Amygdala (tissue), 56 donors: Measurements from ENCODE around the gene CHST3.
"Not testable (repeated sequence)": the region's sequence is repeated elsewhere in the genome, so short reads cannot be mapped to it uniquely, and the experiment has no call there.

Experiments
- DNase-seq, 56 donors: peaks; one replicate each; lab custom pipeline; 2025; lab: John Stamatoyannopoulos, UW

The CHST3 gene, protein sequence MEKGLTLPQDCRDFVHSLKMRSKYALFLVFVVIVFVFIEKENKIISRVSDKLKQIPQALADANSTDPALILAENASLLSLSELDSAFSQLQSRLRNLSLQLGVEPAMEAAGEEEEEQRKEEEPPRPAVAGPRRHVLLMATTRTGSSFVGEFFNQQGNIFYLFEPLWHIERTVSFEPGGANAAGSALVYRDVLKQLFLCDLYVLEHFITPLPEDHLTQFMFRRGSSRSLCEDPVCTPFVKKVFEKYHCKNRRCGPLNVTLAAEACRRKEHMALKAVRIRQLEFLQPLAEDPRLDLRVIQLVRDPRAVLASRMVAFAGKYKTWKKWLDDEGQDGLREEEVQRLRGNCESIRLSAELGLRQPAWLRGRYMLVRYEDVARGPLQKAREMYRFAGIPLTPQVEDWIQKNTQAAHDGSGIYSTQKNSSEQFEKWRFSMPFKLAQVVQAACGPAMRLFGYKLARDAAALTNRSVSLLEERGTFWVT

GRCh38 chr10:71964098-71964742 is at the start of gene CHST3:
Gene CHST3, plus strand, starts transcription at chr10:71964395. Its CDS starts 41,448 bp downstream, at chr10:72005843.
- DNase-seq, result peak in 38 of 56 donors; percentile 36 to 79 (median 63)

DNA sequence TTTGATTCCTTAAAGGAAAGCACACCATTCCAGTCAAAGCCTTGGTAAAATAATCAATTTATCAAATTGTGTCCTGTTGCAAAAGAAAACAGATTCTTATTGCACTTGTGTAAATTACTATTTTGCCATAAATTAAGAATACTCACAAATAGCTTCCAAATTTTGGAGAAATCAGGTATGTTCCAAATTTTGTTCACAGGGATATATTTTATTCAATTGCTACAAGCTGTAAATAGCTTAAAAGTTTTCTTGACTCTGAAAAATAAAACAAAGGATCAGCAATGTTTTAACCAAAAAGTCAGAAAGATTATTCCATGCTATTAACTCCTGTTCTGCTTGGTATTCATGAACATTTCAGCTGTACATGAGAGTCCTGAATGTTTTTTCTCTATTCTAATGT is 47.4 kb upstream of the CHST3 start:
- DNase-seq, result no peak

- DNase-seq, result no peak
These were observed 45.2 kb upstream of the CHST3 start for GRCh38 chr10:71918992-71919391.

DNA sequence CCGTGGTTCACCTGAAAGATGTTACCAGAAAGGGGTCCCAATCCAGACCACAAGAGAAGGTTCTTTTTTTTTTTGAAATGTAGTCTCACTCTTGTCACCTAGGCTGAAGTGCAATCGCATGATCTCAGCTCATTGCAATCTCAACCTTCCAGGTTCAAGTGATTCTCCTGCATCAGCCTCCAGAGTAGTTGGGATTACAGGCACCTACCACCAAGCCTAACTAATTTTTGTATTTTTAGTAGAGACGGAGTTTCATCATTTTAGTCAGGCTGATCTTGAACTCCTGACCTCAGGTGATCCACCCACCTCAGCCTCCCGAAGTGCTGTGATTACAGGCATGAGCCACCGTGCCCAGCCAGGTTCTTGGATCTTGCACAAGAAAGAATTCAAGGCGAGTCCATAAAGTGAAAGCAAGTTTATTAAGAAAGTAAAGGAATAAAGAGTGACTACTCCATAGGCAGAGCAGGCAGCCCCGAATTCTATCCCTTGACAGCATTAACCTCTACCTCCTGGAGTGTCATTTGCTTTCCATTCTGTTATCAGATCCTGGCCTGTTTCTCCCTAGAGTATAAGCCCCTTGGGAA is 44.1 kb upstream of the CHST3 start:
- DNase-seq, result not testable (repeated sequence)

GRCh38 chr10:71920540-71921323 is 43.5 kb upstream of the CHST3 start:
- DNase-seq, result no peak

- peak in 50 of 56 donors; percentile 12 to 86 (median 62) for DNase-seq
These were observed 42.7 kb upstream of the CHST3 start for GRCh38 chr10:71921324-71922027.

DNA sequence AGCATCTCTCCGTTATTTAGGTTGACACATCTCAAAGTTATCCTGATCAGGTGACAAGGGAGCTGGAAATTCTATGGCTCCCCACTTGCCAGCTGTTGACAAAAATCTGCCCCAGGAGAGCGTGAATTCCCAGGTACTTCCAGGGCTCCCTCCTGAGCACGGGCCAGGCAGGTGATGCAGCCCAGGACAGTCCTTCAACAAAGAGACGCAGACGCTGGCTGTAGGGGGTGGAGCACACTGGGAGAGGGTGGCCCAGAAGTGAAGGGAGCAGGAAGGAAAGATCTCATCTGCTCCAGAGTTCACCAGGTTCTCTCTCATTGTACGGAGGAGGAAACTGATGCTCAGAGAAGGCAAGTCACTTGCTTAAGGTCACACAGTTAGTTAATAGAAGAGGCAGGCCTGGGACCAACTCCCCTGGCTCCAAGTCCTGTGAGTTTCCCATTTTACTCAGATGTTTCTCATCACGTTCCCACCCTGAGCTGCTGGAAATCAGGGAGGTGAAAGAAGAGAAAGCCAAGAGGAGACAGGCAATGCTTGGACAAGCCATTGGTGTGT is 41.0 kb upstream of the CHST3 start:
- DNase-seq, result no peak

DNA sequence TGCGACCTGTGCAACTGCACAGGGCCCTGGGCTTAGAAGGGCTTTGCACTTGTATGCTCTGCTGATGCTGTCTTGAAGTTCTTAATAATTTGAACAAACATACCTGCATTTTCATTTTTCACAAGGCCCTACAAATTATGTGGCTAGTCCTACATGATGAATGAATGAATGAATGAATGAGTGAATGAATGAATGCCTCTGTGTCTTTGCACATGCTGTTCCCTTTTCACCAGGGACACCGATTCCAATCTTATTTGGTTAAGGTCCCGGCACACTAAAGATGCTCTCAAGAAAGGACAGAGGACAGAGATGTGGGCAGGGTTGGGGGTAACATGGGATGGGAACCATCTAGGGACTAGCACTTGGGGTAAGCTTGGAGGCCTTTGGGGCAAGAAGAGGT is 39.4 kb upstream of the CHST3 start:
- DNase-seq, result no peak

GRCh38 chr10:71927159-71927558 is 37.0 kb upstream of the CHST3 start:
- DNase-seq, result no peak

DNA sequence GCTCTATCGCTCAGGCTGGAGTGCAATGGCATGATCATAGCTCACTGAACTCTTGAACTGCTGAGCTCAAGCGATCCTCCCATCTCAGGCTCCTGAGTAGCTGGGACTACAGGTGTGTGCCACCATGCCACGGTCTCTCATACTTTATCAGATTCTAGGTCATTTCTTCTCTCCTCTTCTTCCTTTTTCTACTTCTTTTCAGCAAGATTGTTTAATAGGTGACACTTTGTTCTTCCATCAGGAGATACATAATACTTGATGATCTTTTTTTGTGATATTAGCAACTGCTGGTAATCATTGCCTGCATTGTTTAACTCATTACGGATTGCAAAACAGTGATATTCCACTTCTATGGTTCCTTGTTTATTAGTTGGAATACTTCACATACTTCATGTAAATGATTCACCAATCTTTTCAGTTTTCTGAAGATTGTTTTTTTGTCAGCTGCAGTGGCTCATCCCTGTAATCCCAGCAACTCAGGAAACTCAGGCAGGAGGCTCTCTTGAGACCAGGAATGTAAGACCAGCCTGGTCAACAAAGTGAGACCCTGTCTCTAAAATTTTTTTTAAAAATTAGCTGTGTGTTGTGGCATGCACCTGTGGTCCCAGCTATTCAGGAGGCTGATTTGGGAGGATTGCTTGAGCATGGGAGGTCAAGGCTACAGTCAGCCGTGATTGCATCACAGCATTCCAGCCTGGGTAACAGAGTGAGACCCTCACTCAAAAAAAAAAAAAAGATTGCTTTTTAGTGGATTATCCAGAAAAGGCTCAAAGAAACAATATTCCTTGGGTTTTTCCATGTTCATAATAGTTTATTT is 36.2 kb upstream of the CHST3 start:
- no peak for DNase-seq

DNA sequence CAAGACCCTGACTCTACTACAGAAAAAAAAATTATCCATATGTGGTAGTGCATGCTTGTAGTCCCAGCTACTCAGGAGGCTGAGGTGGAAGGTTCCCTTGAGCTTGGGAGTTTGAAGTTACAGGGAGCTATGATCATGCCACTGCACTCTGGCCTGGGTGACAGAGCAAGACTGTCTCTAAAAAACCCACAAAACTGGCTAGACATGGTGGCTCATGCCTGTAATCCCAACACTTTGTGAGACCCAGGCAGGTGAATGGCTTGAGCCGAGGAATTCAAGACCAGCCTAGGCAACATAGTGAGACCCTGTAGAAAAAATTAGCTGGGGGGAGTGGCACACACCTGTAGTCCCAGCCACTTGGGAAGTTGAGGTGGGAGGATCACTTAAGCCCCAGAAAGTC is 32.9 kb upstream of the CHST3 start:
- DNase-seq, result no peak

- DNase-seq, result no peak
These were observed 30.5 kb upstream of the CHST3 start for GRCh38 chr10:71933651-71934050.

DNA sequence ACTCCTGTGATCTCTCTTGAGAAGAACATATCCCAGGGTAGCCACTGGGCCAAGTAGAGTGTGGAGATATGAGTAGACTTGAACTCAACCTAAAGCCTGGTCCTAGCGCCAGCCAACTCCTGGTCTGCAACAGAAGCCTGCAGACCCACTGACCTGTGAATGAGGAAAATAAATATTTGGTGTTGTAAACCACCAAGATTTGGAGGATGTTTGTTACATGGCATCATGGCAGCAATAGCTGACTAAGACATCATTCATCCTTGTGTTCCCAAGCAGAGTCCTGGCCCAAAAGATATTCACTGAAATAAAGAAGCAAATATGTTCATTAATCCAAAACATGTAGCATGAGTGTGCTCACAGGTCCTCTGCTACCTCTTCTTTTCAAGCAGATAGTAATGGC is 26.0 kb upstream of the CHST3 start:
- DNase-seq, result no peak

DNA sequence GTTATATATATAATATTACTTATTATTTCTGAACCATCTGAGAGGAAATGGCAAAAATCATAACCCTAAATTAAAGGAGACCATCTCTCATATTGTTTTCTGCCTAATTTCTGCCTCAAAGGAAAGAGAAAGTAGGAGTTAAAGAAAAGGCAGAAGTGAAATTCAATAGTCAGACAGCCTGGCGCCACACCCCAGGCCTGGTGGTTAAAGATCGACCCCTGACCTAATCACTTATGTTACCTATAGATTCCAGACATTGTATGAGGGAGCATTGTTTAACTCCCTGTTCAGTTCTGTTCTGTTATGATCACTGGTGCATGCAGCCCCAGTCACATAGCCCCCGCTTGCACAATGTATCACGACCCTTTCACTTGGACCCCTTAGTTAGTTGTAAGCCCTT is 24.9 kb upstream of the CHST3 start:
- DNase-seq, result no peak

DNA sequence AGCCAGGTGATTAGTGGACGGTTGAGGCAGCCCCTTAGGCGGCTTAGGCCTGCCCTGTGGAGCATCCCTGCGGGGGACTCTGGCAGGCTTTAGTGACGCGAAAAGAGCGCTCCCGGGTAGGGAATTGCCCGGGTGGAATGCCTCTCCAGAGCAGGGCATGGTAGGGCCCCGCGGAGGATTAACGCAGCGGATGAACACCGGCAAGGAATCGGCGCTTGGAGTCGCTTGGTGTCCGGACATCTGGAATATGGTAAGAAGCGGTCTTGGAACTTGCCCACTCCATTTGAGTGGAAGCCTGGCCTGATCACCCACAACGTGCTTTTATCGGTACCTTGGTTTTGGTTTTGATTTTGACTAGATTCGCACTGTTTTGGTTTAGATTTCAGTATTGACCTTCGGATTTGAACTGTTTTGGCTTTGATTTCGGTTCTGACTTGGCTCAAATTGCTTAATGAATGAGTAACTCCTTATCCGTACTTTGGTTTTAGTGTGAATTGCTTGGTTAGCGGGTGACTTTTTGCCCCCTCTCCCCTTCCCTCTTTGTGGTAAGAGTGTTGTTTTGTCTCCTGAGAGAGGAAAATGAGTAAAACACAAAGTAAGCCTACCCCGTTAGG is 24.2 kb upstream of the CHST3 start:
- DNase-seq, result no peak

- no peak for DNase-seq
These were observed 23.4 kb upstream of the CHST3 start for GRCh38 chr10:71940752-71941151.

DNA sequence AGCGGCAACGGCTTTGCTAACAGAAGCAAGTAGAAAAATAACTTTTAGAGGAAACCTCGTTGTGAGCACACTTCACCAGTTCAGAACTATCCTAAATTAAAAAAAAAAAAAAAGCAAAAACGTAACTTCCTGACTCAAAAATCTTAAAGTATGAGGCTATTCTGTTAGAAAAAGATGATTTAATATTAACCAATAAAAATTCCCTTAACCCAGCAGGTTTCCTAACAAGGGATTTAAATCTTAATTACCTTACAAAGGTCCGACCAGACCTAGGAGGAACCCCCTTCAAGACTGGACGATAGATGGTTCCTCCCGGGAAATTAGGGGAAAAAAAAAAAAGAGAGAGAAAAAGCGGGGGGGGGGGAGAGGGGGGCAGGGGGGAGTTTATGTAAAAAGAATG is 22.9 kb upstream of the CHST3 start:
- DNase-seq, result no peak

DNA sequence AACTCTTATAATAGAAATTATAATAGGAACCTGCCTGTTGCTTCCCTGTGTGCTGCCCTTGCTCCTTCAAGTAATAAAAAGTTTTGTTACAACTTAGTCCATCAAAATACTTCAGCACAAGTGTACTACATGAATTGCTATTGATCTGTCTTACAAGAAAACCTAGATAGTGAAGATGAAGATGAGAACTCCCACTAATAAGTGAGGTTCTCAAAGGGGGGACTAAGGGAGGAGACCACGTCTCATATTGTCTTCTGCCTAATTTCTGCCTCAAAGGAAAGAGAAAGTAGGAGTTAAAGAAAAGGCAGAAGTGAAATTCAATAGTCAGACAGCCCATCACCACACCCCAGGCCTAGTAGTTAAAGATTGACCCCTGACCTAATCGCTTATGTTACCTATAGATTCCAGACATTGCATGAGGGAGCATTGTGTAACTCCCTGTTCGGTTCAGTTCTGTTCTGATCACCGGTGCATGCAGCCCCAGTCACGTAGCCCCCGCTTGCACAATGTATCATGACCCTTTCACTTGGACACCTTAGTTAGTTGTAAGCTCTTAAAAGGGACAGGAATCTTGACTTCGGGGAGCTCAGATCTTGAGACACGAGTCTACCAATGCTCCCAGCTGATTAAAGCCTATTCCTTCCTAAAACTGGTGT is 18.2 kb upstream of the CHST3 start:
- DNase-seq, result no peak
